Measurements from ENCODE around the gene PAX4. TPM values are rescaled to one million over a fixed set of nuclear protein-coding genes. Genes with fewer than 3 reads are reported as not detected.

Gene PAX4
- total and polyA plus RNA-seq, 2 donors (not counting 3 experiments of a cell fraction or from before 2014, with no cell fraction given): not detected

GRCh38 chr7:127581716-127582115 lies 36.2 kb downstream of the PAX4 start:
- H3K9me3 ChIP-seq (replicated peaks; ENCODE audit: control insufficient read depth, insufficient read depth, low read length): no peaks in the 10 kb centered on the region
- H3K9me1 ChIP-seq (replicated peaks; ENCODE audit: control insufficient read depth, extremely low read depth, insufficient read depth, low read length): no peaks in the 10 kb centered on the region
- no peak overlapping the region for H3K4me2 ChIP-seq (ENCODE audit: insufficient read depth, low read length)
- intact Hi-C loops (cut with micrococcal nuclease) (loop anchor here (10.0 kb wide), 1 partner anchor 453 kb away; the partner anchor contains the start of gene LRRC4), dilution Hi-C loops (cut with MboI; ENCODE audit: extremely low pct_ligation_motif_present, low sequenced_read_pairs) (no loop called here)
- ChIA-PET CTCF (interaction anchor here (0.5 kb wide), 1 partner anchor 628 kb away, joined by 5 read pairs; no protein-coding TSS in a partner anchor), POLR2A (no interaction called here)
- peaks cover 35% of the 10 kb centered on the region for H3K79me2 ChIP-seq (ENCODE audit: control insufficient read depth, insufficient read depth, low read length)
- FAIRE-seq: no peak
- H3K4me3 ChIP-seq (replicated peaks in 1 of 3; ENCODE audit: insufficient read depth in 1 of 3, low read depth in 1 of 3, low read length in 3 of 3): no peak overlapping the region
- peaks cover 0 to 9% of the 10 kb centered on the region in 2 experiments for H3K36me3 ChIP-seq (ENCODE audit: control insufficient read depth in 2 of 2, extremely low read depth in 1 of 2, insufficient read depth in 2 of 2, low read length in 2 of 2)
- no peak overlapping the region for H3K9ac ChIP-seq (replicated peaks; ENCODE audit: extremely low read depth, insufficient read depth, low read length)
- BruUV-seq (replicated peaks): no TSS peak
- DNase-seq (ENCODE audit: low read depth, low spot score): no peak
- H3K27ac ChIP-seq (ENCODE audit: insufficient read depth, low read depth, low read length): no peak overlapping the region
- H2AFZ ChIP-seq (ENCODE audit: low read depth, low read length): no peak overlapping the region
- peaks cover 22% of the 10 kb centered on the region for H3K4me1 ChIP-seq (ENCODE audit: control insufficient read depth, extremely low read depth, insufficient read depth, low read length)
- H4K20me1 ChIP-seq (replicated peaks; ENCODE audit: control insufficient read depth, extremely low read depth, insufficient read depth, low read length): no peaks in the 10 kb centered on the region
- no peak for TF ChIP-seq JUN (IDR thresholded peaks at IDR 0.05; ENCODE audit: borderline replicate concordance, insufficient read depth, insufficient read length, low read depth)
- no peak for TF ChIP-seq POLR2A (IDR thresholded peaks at IDR 0.05; ENCODE audit: low read depth, low read length)
- no peak for TF ChIP-seq MAX (IDR thresholded peaks at IDR 0.05; ENCODE audit: insufficient read depth, insufficient read length)
- TF ChIP-seq POLR2AphosphoS5 (IDR thresholded peaks at IDR 0.05; ENCODE audit: insufficient read depth, low read depth, low read length): no peak
- no peak for TF ChIP-seq CTCF (IDR thresholded peaks at IDR 0.05; ENCODE audit: extremely low read depth in 1 of 2, insufficient read depth in 1 of 2, low read depth in 1 of 2, low read length in 2 of 2)
- no peak for TF ChIP-seq GATA2 (IDR thresholded peaks at IDR 0.05; ENCODE audit: insufficient read depth, insufficient read length, low read depth, low read length)
- TF ChIP-seq FOS (IDR thresholded peaks at IDR 0.05; ENCODE audit: borderline replicate concordance, insufficient read depth, low read length): no peak
- no peaks in the 10 kb centered on the region for H3K27me3 ChIP-seq (ENCODE audit: control insufficient read depth in 2 of 2, insufficient read depth in 2 of 2, low read length in 2 of 2)

All from endothelial cell of umbilical vein (primary cell).